OCI-LY7 (cell line): ENCODE results near the gene FTO. TPM values are rescaled to one million over a fixed set of nuclear protein-coding genes. Genes with fewer than 3 reads are reported as not detected.

ENCODE experiments used
- BruUV-seq: library from RNA; stranded (reverse); fragments of 400-500 nt; replicated peaks from 2 replicates; lab custom pipeline; 2021; lab: Mats Ljungman, UMichigan
- CTCF ChIA-PET: fragments of 300-600 bp; sonication (Branson Sonifier 250); formaldehyde crosslinking; loops from one replicate; lab custom pipeline; 2022; ENCODE audit warnings: antibody characterized with exemption; ENCODE audit not compliant: unreplicated experiment; lab: Charles Lee
- POLR2A ChIA-PET: fragments of 300-600 bp; sonication (Branson Sonifier 250); formaldehyde crosslinking; loops from one replicate; lab custom pipeline; 2022; ENCODE audit warnings: antibody characterized with exemption; lab: Charles Lee
- DNase-seq: peaks from one replicate; pipeline ENCODE4 v3.0.0-alpha.2; 2015; ENCODE audit warnings: low spot score
- H2AFZ ChIP-seq: fragments of 200-600 bp; sonication (generic), shearing (Covaris generic); 2 replicates; pipeline ENCODE4 v1.6.1; 2014; ENCODE audit warnings: mild to moderate bottlenecking, antibody characterized with exemption, low read length, moderate library complexity
- H3K27ac ChIP-seq: fragments of 200-600 bp; sonication (generic); 2 replicates; pipeline ENCODE4 v1.5.1; 2014; ENCODE audit warnings: mixed run types, low read depth, mild to moderate bottlenecking, moderate library complexity, low read length, inconsistent platforms; ENCODE audit not compliant: poor library complexity, severe bottlenecking
- H3K36me3 ChIP-seq: fragments of 200-600 bp; sonication (generic); 2 replicates; pipeline ENCODE4 v1.6.1; 2014; ENCODE audit warnings: mild to moderate bottlenecking, antibody characterized with exemption, low read length, moderate library complexity, mixed read lengths; ENCODE audit not compliant: insufficient read depth
- H3K4me1 ChIP-seq: fragments of 200-600 bp; sonication (generic); 2 replicates; pipeline ENCODE4 v1.5.1; 2014; ENCODE audit warnings: mild to moderate bottlenecking, low read length; ENCODE audit not compliant: insufficient read depth, poor library complexity, severe bottlenecking
- H3K4me2 ChIP-seq: fragments of 200-600 bp; sonication (generic); 2 replicates; pipeline ENCODE4 v1.6.1; 2014; ENCODE audit warnings: mild to moderate bottlenecking, low read length
- H3K4me3 ChIP-seq: fragments of 200-600 bp; sonication (generic); 2 replicates; pipeline ENCODE4 v1.5.1; 2014; ENCODE audit warnings: mild to moderate bottlenecking, low read depth, low read length; ENCODE audit not compliant: poor library complexity, severe bottlenecking
- H3K79me2 ChIP-seq: fragments of 200-600 bp; sonication (generic); 2 replicates; pipeline ENCODE4 v1.6.1; 2016; ENCODE audit warnings: low read depth, mild to moderate bottlenecking, low read length, moderate library complexity, mixed read lengths; ENCODE audit not compliant: insufficient read depth
- H3K9me2 ChIP-seq: fragments of 200-600 bp; sonication (generic); 2 replicates; pipeline ENCODE4 v1.6.1; 2016; ENCODE audit warnings: mild to moderate bottlenecking, low read length, mixed read lengths; ENCODE audit not compliant: insufficient read depth
- H3K9me3 ChIP-seq: fragments of 200-600 bp; sonication (generic); 2 replicates; pipeline ENCODE4 v1.6.1; 2014; ENCODE audit warnings: mild to moderate bottlenecking, mixed run types, low read length, mixed read lengths
- H4K20me1 ChIP-seq: fragments of 200-600 bp; sonication (generic); 2 replicates; pipeline ENCODE4 v1.6.1; 2014; ENCODE audit warnings: mild to moderate bottlenecking, antibody characterized with exemption, low read length, moderate library complexity, mixed read lengths; ENCODE audit not compliant: insufficient read depth
- EZH2phosphoT487 ChIP-seq: fragments of 200-600 bp; sonication (generic); IDR thresholded peaks from 2 replicates; pipeline ENCODE4 v1.6.1; 2018; ENCODE audit warnings: low read depth, borderline replicate concordance, mild to moderate bottlenecking, mixed run types, antibody characterized with exemption, low read length, moderate library complexity, mixed read lengths
- intact Hi-C: fragments of 100-400 bp; cut with micrococcal nuclease; formaldehyde crosslinking; loops from one replicate; pipeline ENCODE4 v1.10.0; 2022; ENCODE audit not compliant: unreplicated experiment
- total RNA-seq, 2 experiments: library from RNA; depleted of rRNA in 1 of 2; stranded (reverse); fragments of >200 nt in 1 of 2; shearing (Covaris generic) in 1 of 2; gene quantifications; 2 replicates each; pipeline ENCODE4 v1.2.3, GENCODE V29; 2014 to 2022
- TF ChIP-seq, protein P1 (sequence below): fragments of 200-600 bp; sonication (generic); conservative IDR thresholded peaks from 2 replicates; pipeline ENCODE4 v1.5.1; 2014; ENCODE audit warnings: mild to moderate bottlenecking, antibody characterized with exemption, low read length, moderate library complexity, mixed read lengths

Gene FTO
- total RNA-seq, 2 experiments from 2014 or later, result 57.1 to 68.0 TPM

DNA sequence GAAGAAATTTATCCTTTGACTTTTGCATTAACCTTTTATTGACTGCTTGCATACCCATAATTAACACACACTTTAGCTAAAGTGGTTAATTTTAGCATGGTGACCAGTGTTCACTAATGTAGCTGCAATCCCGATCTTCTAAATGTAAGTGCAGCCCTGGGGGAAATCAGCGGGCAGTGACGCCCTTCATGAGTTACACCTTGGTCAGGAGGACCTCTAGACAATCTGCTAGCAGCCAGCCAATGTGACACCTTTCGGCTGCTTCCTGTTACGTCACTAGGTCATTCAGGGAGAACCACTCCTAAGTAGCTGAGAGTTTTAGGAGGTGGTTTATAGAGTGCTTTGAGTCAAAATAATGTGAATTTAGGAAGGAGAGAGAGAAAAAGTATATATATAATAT, 402.1 kb downstream of the FTO start:
- H3K4me2 ChIP-seq, result no peak overlapping the region
- no peaks in the 10 kb centered on the region for H3K9me2 ChIP-seq
- no peak overlapping the region for H2AFZ ChIP-seq
- TF ChIP-seq, protein P1, sequence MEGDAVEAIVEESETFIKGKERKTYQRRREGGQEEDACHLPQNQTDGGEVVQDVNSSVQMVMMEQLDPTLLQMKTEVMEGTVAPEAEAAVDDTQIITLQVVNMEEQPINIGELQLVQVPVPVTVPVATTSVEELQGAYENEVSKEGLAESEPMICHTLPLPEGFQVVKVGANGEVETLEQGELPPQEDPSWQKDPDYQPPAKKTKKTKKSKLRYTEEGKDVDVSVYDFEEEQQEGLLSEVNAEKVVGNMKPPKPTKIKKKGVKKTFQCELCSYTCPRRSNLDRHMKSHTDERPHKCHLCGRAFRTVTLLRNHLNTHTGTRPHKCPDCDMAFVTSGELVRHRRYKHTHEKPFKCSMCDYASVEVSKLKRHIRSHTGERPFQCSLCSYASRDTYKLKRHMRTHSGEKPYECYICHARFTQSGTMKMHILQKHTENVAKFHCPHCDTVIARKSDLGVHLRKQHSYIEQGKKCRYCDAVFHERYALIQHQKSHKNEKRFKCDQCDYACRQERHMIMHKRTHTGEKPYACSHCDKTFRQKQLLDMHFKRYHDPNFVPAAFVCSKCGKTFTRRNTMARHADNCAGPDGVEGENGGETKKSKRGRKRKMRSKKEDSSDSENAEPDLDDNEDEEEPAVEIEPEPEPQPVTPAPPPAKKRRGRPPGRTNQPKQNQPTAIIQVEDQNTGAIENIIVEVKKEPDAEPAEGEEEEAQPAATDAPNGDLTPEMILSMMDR, result no peak
- TF ChIP-seq EZH2phosphoT487, result no peak
- H3K9me3 ChIP-seq, result no peaks in the 10 kb centered on the region
- H3K79me2 ChIP-seq, result no peaks in the 10 kb centered on the region
- no peaks in the 10 kb centered on the region for H4K20me1 ChIP-seq
- H3K36me3 ChIP-seq, result no peaks in the 10 kb centered on the region
- no TSS peak for BruUV-seq
- POLR2A ChIA-PET, result no interaction called here
- no peak overlapping the region for H3K4me3 ChIP-seq
- DNase-seq, result no peak
- no peaks in the 10 kb centered on the region for H3K4me1 ChIP-seq
- no peak overlapping the region for H3K27ac ChIP-seq
- CTCF ChIA-PET, result no interaction called here
- intact Hi-C loops, result no loop called here

DNA sequence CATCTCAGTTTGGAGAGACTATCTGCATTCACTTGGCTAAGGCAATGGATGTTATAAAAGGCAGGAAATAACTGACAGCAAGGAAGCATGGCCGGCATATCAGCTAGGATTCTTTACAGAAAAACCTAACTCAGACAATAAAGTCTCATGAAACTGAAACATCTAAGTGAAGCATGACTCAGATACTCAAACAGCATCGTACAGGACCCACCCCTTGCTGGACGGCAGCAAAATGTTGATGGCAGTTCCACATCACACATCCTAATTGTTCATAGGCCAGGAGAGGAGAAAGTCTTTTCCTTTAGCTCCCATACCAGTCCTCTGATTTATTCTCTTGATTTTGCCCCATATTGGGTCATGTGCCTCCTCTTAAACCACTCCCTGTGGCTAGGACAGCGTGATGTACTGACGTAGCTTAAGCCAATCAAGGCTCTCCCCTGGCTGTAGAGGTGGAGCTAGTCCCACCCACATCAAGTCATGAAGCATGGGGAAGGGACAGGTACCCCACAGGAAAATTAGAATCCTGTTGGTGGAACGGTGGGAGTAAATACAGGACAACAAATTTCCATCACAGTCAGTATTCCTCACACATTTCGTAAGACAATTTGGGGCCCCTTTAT, 403.7 kb downstream of the FTO start:
- Histone ChIP-seq H3K4me3 (no peak overlapping the region), H3K9me2 (no peaks in the 10 kb centered on the region), H3K4me2 (no peak overlapping the region), H3K9me3 (no peaks in the 10 kb centered on the region), H3K27ac (no peak overlapping the region), H3K79me2 (no peaks in the 10 kb centered on the region), H3K4me1 (no peaks in the 10 kb centered on the region), H4K20me1 (no peaks in the 10 kb centered on the region), H3K36me3 (no peaks in the 10 kb centered on the region), H2AFZ (no peak overlapping the region)
- CTCF ChIA-PET, result no interaction called here
- intact Hi-C loops, result no loop called here
- TF ChIP-seq EZH2phosphoT487, result no peak
- TF ChIP-seq, protein P1, result no peak
- POLR2A ChIA-PET, result no interaction called here
- no TSS peak for BruUV-seq
- DNase-seq, result no peak
